Measurements from ENCODE around the gene OLFML1. TPM values are rescaled to one million over a fixed set of nuclear protein-coding genes. Genes with fewer than 3 reads are reported as not detected.

Gene OLFML1
- total RNA-seq, 1 experiment from 2014 or later: not detected

- H3K4me1 Mint-ChIP-seq: peaks cover 21% of the 10 kb centered on the region
- DNase-seq (ENCODE audit: low spot score) (no peak), ATAC-seq (no peak)
- no peaks in the 10 kb centered on the region; the same call in 1 of the 2 replicates for H3K27me3 Mint-ChIP-seq (ENCODE audit: low read depth)
- no peak overlapping the region for H3K27ac Mint-ChIP-seq
- ChIA-PET POLR2A (no interaction called here), CTCF (interaction anchor here (1.0 to 1.5 kb wide), 6 partner anchors 9 to 215 kb away, joined by 3 to 6 read pairs (median 4); no protein-coding TSS in a partner anchor)
- no peaks in the 10 kb centered on the region for H3K36me3 Mint-ChIP-seq
- H3K9me3 Mint-ChIP-seq: no peaks in the 10 kb centered on the region
- no peak overlapping the region for H3K4me3 Mint-ChIP-seq
- TF ChIP-seq ZNF423 (CRISPR knock-in tag; IDR thresholded peaks at IDR 0.05) (no peak), ZNF532 (CRISPR knock-in tag; IDR thresholded peaks at IDR 0.05; ENCODE audit: borderline replicate concordance) (no peak), MLX (CRISPR knock-in tag; IDR thresholded peaks at IDR 0.05) (no peak), JAZF1 (CRISPR knock-in tag; IDR thresholded peaks at IDR 0.05) (no peak), NFATC4 (CRISPR knock-in tag; IDR thresholded peaks at IDR 0.05) (no peak), ATF2 (CRISPR knock-in tag; IDR thresholded peaks at IDR 0.05; ENCODE audit: borderline replicate concordance, low read depth) (no peak), ZNF281 (CRISPR knock-in tag; IDR thresholded peaks at IDR 0.05) (no peak), TEAD1 (CRISPR knock-in tag; IDR thresholded peaks at IDR 0.05) (no peak), ETV6 (CRISPR knock-in tag; IDR thresholded peaks at IDR 0.05) (no peak), PRDM15 (CRISPR knock-in tag; IDR thresholded peaks at IDR 0.05) (no peak), CDX4 (CRISPR knock-in tag; IDR thresholded peaks at IDR 0.05; ENCODE audit: borderline replicate concordance) (no peak), HMGA2 (CRISPR knock-in tag; IDR thresholded peaks at IDR 0.05) (no peak), ZNF396 (CRISPR knock-in tag; IDR thresholded peaks at IDR 0.05; ENCODE audit: borderline replicate concordance) (no peak), NFE2L1 (CRISPR knock-in tag; IDR thresholded peaks at IDR 0.05) (no peak), NR3C1 (CRISPR knock-in tag; conservative IDR thresholded peaks at IDR 0.05; ENCODE audit: low read depth) (no peak), ZNF317 (CRISPR knock-in tag; IDR thresholded peaks at IDR 0.05; ENCODE audit: borderline replicate concordance, low read depth) (no peak)
Measured at GRCh38 chr11:7450836-7451235, 34.5 kb upstream of the OLFML1 start.
